BE2C (cell line): Measurements from ENCODE around the gene SPTBN4.
"Not testable (repeated sequence)": the region's sequence is repeated elsewhere in the genome, so short reads cannot be mapped to it uniquely, and the experiment has no call there.

ENCODE experiments used
- DNase-seq: peaks from one replicate; pipeline ENCODE4 v3.0.0-alpha.2; 2020
- H3K27me3 ChIP-seq: fragments of 250-450 bp; sonication (Bioruptor Pico); 2 replicates; pipeline ENCODE4 v1.5.1; 2020; ENCODE audit warnings: mild to moderate bottlenecking
- H3K36me3 ChIP-seq: fragments of 250-450 bp; sonication (Bioruptor Pico); 2 replicates; pipeline ENCODE4 v1.5.1; 2020; ENCODE audit warnings: mild to moderate bottlenecking
- H3K4me1 ChIP-seq: fragments of 250-450 bp; sonication (Bioruptor Pico); 2 replicates; pipeline ENCODE4 v1.5.1; 2020
- H3K4me3 ChIP-seq: 2 replicates; pipeline ENCODE4 v1.5.1; 2011; ENCODE audit warnings: low read depth, low read length
- H3K9me3 ChIP-seq: fragments of 250-450 bp; sonication (Bioruptor Pico); 2 replicates; pipeline ENCODE4 v1.5.1; 2020
- TF ChIP-seq, protein P1 (sequence below): IDR thresholded peaks from 2 replicates; pipeline ENCODE4 v1.5.1; 2012; ENCODE audit warnings: mild to moderate bottlenecking, low read depth, low read length

SPTBN4 gene

DNA sequence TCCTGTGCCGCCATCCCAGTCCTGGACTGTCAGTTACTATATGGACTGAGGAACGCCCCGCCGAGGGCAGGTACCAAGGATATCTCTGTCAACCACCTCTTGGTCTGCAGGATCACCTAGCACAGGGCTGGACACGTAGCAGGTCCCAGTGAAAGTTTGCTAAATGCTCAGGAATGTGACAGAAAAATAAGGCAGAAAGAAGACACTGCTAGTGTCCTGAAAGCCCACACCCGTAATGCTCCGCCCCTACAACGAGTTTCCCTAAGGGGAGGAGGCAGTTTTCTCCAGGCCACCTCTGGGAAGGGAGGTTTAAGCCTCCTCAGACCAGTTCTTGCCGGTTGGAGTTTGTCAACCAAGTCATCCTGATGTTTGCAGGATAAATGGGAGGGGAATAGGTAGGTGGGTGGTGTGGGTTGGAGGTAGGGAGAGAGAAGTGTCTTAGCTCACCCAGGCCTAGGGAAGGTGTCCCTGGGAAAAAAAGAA lies 21.0 kb upstream of the SPTBN4 start:
- TF ChIP-seq, protein P1, sequence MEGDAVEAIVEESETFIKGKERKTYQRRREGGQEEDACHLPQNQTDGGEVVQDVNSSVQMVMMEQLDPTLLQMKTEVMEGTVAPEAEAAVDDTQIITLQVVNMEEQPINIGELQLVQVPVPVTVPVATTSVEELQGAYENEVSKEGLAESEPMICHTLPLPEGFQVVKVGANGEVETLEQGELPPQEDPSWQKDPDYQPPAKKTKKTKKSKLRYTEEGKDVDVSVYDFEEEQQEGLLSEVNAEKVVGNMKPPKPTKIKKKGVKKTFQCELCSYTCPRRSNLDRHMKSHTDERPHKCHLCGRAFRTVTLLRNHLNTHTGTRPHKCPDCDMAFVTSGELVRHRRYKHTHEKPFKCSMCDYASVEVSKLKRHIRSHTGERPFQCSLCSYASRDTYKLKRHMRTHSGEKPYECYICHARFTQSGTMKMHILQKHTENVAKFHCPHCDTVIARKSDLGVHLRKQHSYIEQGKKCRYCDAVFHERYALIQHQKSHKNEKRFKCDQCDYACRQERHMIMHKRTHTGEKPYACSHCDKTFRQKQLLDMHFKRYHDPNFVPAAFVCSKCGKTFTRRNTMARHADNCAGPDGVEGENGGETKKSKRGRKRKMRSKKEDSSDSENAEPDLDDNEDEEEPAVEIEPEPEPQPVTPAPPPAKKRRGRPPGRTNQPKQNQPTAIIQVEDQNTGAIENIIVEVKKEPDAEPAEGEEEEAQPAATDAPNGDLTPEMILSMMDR: no peak
- Histone ChIP-seq H3K27me3 (no peaks in the 10 kb centered on the region), H3K4me3 (no peak overlapping the region), H3K36me3 (peaks cover 18% of the 10 kb centered on the region), H3K9me3 (no peaks in the 10 kb centered on the region), H3K4me1 (peaks cover 9% of the 10 kb centered on the region)
- DNase-seq: no peak

DNA sequence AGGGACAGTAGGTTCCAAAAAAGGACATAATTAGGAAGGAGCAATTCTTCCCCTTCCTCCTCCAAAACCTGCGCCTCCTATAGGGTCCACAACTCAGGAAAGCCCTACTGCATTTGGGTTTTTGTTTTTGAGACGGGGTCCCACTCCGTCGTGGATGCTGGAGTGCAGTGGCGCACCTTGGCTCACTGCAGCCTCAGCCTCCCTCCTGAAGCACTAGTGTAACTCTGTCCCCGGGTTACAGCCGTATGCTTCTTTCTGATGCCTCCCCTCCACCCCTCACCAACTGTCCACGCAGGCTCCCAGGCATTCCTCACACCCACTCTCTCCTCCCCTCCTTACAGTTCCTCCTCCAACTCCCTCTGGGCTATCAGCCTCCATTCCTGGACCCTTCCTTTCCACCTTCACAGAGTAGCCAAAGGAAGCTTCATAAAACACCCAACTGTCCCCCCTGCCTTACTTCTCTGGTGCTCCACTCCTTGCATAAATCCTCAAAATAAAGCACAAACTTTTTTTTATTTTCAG lies 20.5 kb upstream of the SPTBN4 start:
- Histone ChIP-seq H3K27me3 (no peaks in the 10 kb centered on the region), H3K4me3 (no peak overlapping the region), H3K4me1 (peaks cover 9% of the 10 kb centered on the region), H3K9me3 (no peaks in the 10 kb centered on the region), H3K36me3 (peaks cover 13% of the 10 kb centered on the region)
- TF ChIP-seq, protein P1: no peak
- DNase-seq: no peak

DNA sequence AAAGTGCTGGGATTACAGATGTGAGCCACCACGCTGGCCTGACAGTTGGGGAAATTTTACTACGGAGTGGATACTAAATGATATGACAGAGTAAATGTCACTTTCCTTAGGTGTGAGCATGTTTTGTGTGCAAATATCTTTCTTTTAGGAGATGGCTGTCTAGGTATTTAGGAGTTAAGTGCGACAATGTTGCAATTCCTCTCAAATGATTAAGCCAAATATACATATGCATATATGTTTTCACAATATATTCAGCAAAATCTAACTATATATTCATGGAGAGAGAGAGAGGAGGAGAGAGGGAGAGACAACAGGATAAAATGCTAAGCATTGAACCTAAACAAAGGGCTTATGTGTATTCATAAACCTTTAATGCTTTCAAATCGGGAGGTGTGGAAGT lies 17.3 kb upstream of the SPTBN4 start:
- DNase-seq: no peak
- no peak overlapping the region for H3K4me3 ChIP-seq
- TF ChIP-seq, protein P1: no peak
- peaks cover 3% of the 10 kb centered on the region; the same call in 1 of the 2 replicates for H3K4me1 ChIP-seq
- no peaks in the 10 kb centered on the region for H3K27me3 ChIP-seq
- no peaks in the 10 kb centered on the region for H3K9me3 ChIP-seq
- no peaks in the 10 kb centered on the region for H3K36me3 ChIP-seq

DNA sequence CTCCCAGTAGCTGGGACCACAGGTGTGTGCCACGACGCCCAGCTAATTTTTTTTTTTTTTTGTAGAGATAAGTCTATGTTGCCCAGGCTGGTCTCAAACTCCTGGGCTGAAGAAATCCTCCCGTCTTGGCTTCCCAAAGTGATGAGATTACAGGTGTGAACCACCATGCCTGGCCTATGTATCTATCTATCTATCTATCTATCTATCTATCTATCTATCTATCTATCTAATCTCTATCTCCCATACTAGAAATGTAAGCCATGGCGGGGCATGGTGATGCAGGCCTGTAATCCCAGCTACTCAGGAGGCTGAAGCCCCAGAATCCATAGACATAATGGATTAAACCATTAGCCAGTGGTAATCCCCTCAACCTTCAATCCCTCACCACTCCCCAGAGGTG lies 16.1 kb upstream of the SPTBN4 start:
- TF ChIP-seq, protein P1: no peak
- no peaks in the 10 kb centered on the region for H3K27me3 ChIP-seq
- no peak overlapping the region for H3K4me3 ChIP-seq
- H3K4me1 ChIP-seq: no peaks in the 10 kb centered on the region
- no peaks in the 10 kb centered on the region for H3K9me3 ChIP-seq
- no peak for DNase-seq
- H3K36me3 ChIP-seq: no peaks in the 10 kb centered on the region

DNA sequence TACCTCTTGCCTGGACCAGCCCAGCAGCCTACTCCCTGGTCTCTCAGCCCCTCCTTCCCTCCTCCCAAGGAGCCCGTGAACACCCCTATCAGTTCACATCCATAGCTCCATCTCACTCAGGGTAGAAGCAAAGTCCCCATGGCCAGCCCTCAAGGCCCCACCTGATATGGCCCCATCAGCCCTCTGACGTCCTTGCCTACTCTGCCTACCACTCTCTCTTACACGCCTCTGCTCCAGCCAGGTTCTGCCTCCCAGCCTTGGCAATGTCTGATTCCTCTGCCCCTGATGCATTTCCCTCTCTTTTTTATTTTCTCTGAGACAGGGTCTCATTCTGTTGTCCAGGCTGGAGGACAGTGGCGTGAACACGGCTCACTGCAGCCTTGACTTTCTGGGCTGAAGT lies 14.8 kb upstream of the SPTBN4 start:
- no peaks in the 10 kb centered on the region for H3K36me3 ChIP-seq

DNA sequence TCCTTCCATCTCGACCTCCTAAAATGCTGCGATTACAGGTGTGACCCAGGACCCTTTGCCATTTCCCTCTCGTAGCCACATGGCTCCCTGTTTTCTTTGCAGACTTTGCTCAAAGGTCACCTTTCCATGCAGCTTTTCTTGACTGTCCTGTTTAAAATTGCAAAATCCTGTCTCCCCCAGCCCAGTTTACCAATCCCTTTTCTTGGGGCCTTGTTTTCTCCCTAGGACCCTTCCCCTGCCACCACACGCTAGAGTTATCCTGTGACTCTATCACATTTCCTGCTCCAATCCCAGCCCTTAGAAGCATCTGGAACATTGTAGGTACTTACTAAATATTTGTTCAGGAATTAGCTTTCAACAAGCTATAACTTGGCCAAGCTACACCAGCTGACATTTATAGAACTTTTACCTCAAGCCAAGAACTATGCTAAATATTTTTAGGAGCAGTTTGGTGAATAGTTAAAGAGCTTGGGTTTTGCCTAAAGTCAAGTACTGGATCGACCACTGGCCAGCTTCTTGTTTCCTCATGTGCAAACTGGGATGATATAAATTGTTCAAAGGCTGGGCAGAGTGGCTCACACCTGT lies 13.6 kb upstream of the SPTBN4 start:
- DNase-seq: no peak
- Histone ChIP-seq H3K27me3 (no peaks in the 10 kb centered on the region), H3K4me3 (no peak overlapping the region), H3K9me3 (no peaks in the 10 kb centered on the region), H3K36me3 (no peaks in the 10 kb centered on the region), H3K4me1 (no peaks in the 10 kb centered on the region)
- TF ChIP-seq, protein P1: no peak

More for the DNA sequence above, 14.8 kb upstream of the SPTBN4 start:
- no peak for DNase-seq
- Histone ChIP-seq H3K4me1 (no peaks in the 10 kb centered on the region), H3K9me3 (no peaks in the 10 kb centered on the region), H3K4me3 (no peak overlapping the region), H3K27me3 (no peaks in the 10 kb centered on the region)
- TF ChIP-seq, protein P1: no peak

DNA sequence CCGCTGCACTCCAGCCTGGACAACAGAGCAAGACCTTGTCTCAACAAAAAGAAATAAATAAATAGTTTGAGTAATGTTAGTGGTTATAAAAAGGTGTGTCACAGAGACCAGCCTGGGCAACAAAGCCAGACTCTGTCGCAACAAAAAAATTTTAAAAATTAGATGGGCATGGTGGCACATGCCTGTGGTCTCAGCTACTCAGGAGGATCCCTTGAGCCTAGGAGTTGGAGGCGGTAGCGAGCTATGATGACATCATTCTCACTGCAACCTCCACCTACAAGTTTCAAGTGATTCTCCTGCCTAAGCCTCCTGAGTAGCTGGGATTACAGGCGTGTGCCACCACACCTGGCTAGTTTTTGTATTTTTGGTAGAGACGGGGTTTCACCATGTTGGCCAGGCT lies 12.9 kb upstream of the SPTBN4 start:
- not testable (repeated sequence) for DNase-seq, H3K36me3 ChIP-seq, H3K4me1 ChIP-seq, H3K9me3 ChIP-seq, H3K27me3 ChIP-seq, H3K4me3 ChIP-seq
